ENCODE results near the gene MCC.

The MCC gene

GRCh38 chr5:113027431-113027830 is 460.8 kb downstream of the MCC start:
- no peak overlapping the region for H3K4me3 ChIP-seq (ENCODE audit: low read depth, low read length)
- CTCF ChIA-PET = interaction anchor here (0.8 kb wide), 1 partner anchor 31 kb away, joined by 3 read pairs; no protein-coding TSS in a partner anchor
- POLR2A ChIA-PET = no interaction called here
- H3K4me1 ChIP-seq (ENCODE audit: control insufficient read depth, insufficient read depth, low read length) = peaks cover 3% of the 10 kb centered on the region
- TF ChIP-seq ZNF610 (tag by site-specific recombination; IDR thresholded peaks at IDR 0.05; ENCODE audit: borderline replicate concordance) (no peak), ZNF600 (tag by site-specific recombination; IDR thresholded peaks at IDR 0.05) (no peak), ZNF645 (tag by site-specific recombination; IDR thresholded peaks at IDR 0.05) (no peak), ZNF707 (tag by site-specific recombination; IDR thresholded peaks at IDR 0.05) (no peak), ZNF776 (tag by site-specific recombination; IDR thresholded peaks at IDR 0.05; ENCODE audit: borderline replicate concordance) (no peak), ZNF473 (tag by site-specific recombination; IDR thresholded peaks at IDR 0.05) (no peak), ZNF335 (tag by site-specific recombination; conservative IDR thresholded peaks at IDR 0.05) (no peak), ZNF837 (tag by site-specific recombination; IDR thresholded peaks at IDR 0.05) (no peak), ZSCAN30 (tag by site-specific recombination; IDR thresholded peaks at IDR 0.05) (no peak), ZNF221 (tag by site-specific recombination; IDR thresholded peaks at IDR 0.05; ENCODE audit: borderline replicate concordance) (no peak), ZNF24 (tag by site-specific recombination; IDR thresholded peaks at IDR 0.05) (no peak), ZNF114 (tag by site-specific recombination; IDR thresholded peaks at IDR 0.05) (no peak), ZNF677 (tag by site-specific recombination; IDR thresholded peaks at IDR 0.05) (no peak), ZNF132 (tag by site-specific recombination; IDR thresholded peaks at IDR 0.05; ENCODE audit: borderline replicate concordance) (no peak), KLF1 (tag by site-specific recombination; IDR thresholded peaks at IDR 0.05) (no peak), ZNF324 (tag by site-specific recombination; IDR thresholded peaks at IDR 0.05) (no peak), ZSCAN23 (tag by site-specific recombination; IDR thresholded peaks at IDR 0.05) (no peak), ZSCAN16 (tag by site-specific recombination; IDR thresholded peaks at IDR 0.05) (no peak), ATF2 (tag by site-specific recombination; IDR thresholded peaks at IDR 0.05; ENCODE audit: low read depth) (no peak)
- no peaks in the 10 kb centered on the region for H3K9me3 ChIP-seq (ENCODE audit: control insufficient read depth, insufficient read depth, low read depth, low read length)
- H3K36me3 ChIP-seq (ENCODE audit: control insufficient read depth in 2 of 2, insufficient read depth in 1 of 2, low read length in 2 of 2) = peaks cover 4 to 59% of the 10 kb centered on the region in 2 experiments
- no peak overlapping the region for H3K27ac ChIP-seq (ENCODE audit: extremely low read depth, low read depth, low read length)

GRCh38 chr5:113027015-113027414 is 461.2 kb downstream of the MCC start:
- H3K4me1 ChIP-seq (ENCODE audit: control insufficient read depth, insufficient read depth, low read length) = peaks cover 5% of the 10 kb centered on the region
- no peaks in the 10 kb centered on the region for H3K9me3 ChIP-seq (ENCODE audit: control insufficient read depth, insufficient read depth, low read depth, low read length)
- peaks cover 4 to 60% of the 10 kb centered on the region in 2 experiments for H3K36me3 ChIP-seq (ENCODE audit: control insufficient read depth in 2 of 2, insufficient read depth in 1 of 2, low read length in 2 of 2)
- H3K4me3 ChIP-seq (ENCODE audit: low read depth, low read length) = no peak overlapping the region
- no peak overlapping the region for H3K27ac ChIP-seq (ENCODE audit: extremely low read depth, low read depth, low read length)
- ChIA-PET POLR2A (no interaction called here), CTCF (no interaction called here)
- TF ChIP-seq ZBTB17 (tag by site-specific recombination; IDR thresholded peaks at IDR 0.05) (no peak), ZNF792 (tag by site-specific recombination; IDR thresholded peaks at IDR 0.05) (no peak), ZNF211 (tag by site-specific recombination; IDR thresholded peaks at IDR 0.05; ENCODE audit: low read depth) (no peak), ZNF558 (tag by site-specific recombination; IDR thresholded peaks at IDR 0.05) (no peak), ZNF266 (tag by site-specific recombination; IDR thresholded peaks at IDR 0.05; ENCODE audit: low read depth) (no peak), ZBTB7A (tag by site-specific recombination; IDR thresholded peaks at IDR 0.05; ENCODE audit: low read depth) (no peak), ZNF510 (tag by site-specific recombination; IDR thresholded peaks at IDR 0.05; ENCODE audit: insufficient replicate concordance) (no peak), ZNF513 (tag by site-specific recombination; IDR thresholded peaks at IDR 0.05) (no peak), ZBTB48 (tag by site-specific recombination; IDR thresholded peaks at IDR 0.05) (no peak), ZNF561 (tag by site-specific recombination; IDR thresholded peaks at IDR 0.05; ENCODE audit: borderline replicate concordance) (no peak), ZSCAN16 (tag by site-specific recombination; IDR thresholded peaks at IDR 0.05) (no peak), ZBTB44 (tag by site-specific recombination; IDR thresholded peaks at IDR 0.05) (no peak), ZNF623 (tag by site-specific recombination; IDR thresholded peaks at IDR 0.05) (no peak), ZNF155 (tag by site-specific recombination; IDR thresholded peaks at IDR 0.05) (no peak), ZNF394 (tag by site-specific recombination; IDR thresholded peaks at IDR 0.05; ENCODE audit: borderline replicate concordance) (no peak), ZNF146 (tag by site-specific recombination; IDR thresholded peaks at IDR 0.05) (no peak)
